Measurements from ENCODE around the gene MTHFD1.

DNA sequence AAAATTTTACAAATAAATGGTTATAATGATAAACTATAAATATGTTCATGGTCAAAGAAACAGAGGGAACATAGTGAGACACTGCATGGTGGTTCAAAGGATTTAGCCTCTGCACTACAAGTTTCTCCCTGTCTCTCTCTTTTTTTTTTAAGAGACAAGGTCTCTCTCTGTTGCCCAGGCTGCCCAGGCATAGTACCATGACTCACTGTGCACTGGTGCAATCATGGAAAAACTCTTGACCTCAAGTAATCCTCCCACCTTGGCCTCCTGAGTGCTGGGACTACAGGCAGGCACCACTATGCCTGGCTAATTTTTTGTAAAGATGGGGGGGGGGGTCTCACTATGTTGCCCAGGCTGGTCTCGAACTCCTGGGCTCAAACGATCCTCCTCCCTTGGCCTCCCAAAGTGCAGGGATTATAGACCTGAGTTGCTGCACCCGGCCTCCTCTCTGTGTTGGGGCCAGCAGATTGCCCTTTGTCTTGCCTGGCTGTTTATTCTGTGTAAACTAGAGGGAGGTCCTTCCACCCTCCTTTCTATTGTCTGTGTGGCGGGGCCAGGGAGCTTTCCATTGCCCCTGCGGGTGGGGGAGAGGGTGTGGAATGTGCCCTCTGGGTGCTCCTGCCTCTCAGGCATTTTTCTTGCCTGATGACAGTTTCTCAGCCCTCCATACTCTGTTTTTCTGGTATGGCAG is 22.1 kb downstream of the MTHFD1 start:
- TF ChIP-seq GATA2 (IDR thresholded peaks at IDR 0.05; ENCODE audit: low read depth, low read length) (no peak), GATA3 (IDR thresholded peaks at IDR 0.05; ENCODE audit: low read depth, low read length) (no peak)
